ENCODE measurements around the gene RRBP1.

The RRBP1 gene

GRCh38 chr20:17608701-17609497 is 73.1 kb downstream of the RRBP1 start:
- no peak for DNase-seq

DNA sequence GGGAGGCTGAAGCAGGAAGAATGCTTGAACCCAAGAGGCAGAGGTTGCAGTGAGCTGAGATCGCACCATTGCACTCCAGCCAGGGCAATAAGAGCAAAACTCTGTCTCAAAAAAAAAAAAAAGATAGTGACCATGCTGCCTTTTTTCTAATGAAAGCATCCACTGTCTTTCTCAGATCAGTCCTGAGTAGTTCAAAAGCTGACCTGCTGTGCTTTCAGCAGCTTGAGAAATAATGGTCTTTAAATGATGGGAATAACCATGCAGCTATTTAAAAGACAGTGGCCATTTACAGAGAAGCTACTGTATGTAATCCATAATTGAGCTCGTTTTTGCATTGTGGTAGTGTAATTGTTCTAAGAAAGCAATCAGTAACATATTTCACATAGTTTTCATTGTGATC is 76.0 kb downstream of the RRBP1 start:
- DNase-seq = no peak

GRCh38 chr20:17605131-17605660 is 76.8 kb downstream of the RRBP1 start:
- DNase-seq = no peak

DNA sequence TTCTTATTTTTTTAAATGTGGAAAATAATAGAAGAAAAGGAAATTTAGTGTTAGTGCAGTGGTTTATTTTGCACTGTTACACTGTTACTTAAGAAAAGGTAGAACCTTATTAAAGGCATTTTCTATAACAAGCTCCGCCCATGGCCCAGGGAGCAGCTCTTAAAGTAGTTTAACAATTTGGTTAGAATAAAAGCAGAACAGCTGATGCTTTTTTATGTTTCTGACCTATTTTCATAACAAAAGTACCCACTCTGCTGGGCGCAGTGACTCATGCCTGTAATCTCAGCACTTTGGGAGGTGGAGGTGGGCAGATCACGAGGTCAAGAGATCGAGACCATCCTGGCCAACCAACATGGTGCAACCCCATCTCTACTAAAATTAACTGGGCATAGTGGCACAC is 79.5 kb downstream of the RRBP1 start:
- no peak for DNase-seq

DNA sequence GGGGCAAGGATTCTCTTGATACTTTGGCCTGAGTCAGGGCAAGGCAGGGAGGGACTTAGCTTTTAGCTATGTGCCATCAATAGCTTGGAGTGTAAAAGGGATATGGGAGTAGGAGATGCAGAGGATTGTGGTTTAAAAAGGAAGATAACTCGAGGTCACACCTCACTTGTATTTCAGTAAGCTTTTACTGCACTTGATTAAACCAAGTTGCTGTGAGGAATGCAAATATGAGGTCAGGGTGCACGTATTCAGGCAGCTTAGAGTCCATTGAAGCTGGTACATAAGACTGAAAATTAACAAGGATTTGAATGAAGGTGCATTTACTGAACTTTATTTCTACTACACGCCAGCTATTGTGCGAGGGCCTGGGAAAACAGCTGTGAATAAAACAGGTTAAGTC is 80.1 kb downstream of the RRBP1 start:
- no peak for DNase-seq

- DNase-seq = no peak
These were observed 84.0 kb downstream of the RRBP1 start for GRCh38 chr20:17598013-17598550.

- DNase-seq = no peak
These were observed 86.2 kb downstream of the RRBP1 start for GRCh38 chr20:17595856-17596255.

DNA sequence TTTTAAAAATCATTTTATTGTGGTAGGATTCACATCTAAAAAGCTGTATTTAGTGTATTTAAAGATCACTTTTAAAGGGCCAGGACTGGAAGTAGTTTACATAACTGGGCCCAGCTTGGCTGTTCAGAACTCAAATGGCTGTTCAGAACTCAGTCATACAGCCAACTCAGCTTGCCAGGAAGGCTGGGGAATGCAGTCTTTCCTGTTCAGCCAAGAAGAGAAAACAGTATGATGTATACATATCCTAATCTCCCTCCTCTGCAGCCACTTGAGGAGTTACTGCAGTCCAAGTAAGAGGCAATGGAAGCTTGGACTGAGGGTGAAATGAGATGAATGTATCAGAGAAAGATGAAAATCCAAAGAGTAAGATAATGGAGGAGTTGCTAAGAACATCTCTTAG is 87.6 kb downstream of the RRBP1 start:
- DNase-seq = no peak

- DNase-seq = no peak
These were observed 88.1 kb downstream of the RRBP1 start for GRCh38 chr20:17593902-17594301.

DNA sequence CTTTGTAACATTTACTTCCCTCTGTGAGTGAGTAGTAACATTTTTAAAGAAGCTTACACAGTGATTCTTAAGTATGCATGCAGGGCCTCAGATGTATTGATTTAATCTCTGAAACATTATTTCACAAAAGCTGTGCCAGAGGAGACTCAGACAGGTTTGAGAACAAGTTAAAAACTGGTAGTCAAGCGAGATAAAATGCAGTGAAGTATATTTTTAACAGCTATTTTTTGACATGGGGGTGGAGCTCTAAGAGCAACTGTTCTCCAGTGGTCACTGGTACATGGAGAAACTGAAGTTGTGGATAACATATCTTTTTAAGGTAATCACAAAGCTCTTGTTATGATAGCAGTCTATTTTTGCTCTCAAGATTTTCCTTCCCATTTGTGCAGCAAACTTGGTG is 91.8 kb downstream of the RRBP1 start:
- DNase-seq = no peak

- no peak for DNase-seq
These were observed 92.7 kb downstream of the RRBP1 start for GRCh38 chr20:17589161-17589834.

DNA sequence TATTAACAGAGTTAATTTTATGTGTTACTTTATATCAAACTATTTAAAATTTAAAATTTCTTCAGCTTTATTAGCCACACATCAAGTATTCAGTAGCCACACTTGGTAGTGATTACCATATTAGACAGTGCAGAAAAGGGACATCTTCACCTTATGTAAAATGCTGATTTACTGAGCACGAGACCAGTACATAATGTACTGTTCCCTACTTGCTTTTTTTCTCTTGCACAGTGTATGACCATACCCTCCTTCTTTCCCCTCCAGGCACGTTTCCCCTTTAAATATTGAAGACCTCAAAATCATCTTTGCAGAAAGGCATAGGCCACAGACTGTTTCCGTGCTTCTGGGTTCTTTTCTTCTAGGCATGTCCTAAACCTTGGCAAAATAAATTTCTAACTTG is 94.2 kb downstream of the RRBP1 start:
- no peak for DNase-seq

- DNase-seq = no peak
These were observed 94.9 kb downstream of the RRBP1 start for GRCh38 chr20:17587148-17587547.

DNA sequence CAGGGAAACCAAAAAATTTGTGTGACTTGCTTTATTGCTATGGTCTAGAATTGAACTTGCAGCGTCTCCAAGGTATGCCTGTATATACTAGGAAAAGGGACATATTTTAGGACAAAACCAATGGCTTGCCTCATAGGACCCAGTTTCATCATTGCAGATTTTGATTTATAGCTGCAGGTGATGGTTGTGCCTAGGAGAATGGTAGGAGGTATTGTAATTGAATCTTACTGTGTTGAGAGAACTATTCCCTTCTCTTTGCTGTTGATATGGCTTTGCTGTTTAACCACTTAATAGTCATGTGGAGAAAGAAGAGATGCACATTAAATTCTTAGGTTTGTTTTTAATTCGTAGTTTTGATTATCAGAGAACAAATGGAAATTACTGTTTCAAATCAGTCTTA is 95.8 kb downstream of the RRBP1 start:
- DNase-seq = no peak

DNA sequence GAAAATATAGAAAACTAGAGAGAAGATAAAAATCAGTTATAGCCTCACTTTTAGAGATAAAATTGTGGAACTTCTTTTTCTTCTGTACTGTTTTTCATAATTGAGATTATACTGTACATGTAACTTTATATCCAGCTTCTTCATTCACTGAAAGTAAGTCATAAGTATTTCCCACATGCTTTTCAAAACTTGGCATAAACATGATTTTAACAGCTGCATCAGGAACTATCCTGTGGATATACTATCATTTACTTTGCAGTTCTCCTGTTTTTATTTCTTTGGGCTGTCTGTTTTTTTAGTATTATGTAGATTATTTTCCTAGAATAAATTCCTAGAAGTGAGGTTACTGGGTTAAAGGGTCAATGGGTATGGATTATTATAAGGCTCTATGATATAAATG is 97.4 kb downstream of the RRBP1 start:
- no peak for DNase-seq

DNA sequence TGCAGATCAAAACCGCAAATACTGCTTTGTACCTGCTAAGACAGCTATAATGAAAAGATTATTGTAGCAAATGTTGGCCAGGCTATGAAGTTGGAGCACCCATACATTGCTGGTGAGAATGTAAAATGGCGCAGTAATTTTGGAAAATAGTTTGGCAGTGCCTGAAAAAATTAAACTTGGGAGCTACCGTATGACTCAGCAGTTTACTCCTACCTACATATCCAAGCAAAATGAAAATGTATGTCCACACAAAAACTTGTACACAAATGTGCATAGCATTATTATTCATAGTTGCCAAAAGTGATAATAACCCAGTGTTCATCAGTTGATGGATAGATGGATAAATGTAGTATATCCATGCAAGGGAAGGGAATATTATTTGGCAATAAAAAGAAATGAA is 98.9 kb downstream of the RRBP1 start:
- no peak for DNase-seq

- no peak for DNase-seq
These were observed 101.1 kb downstream of the RRBP1 start for GRCh38 chr20:17580895-17581294.

- no peak for DNase-seq
These were observed 102.5 kb downstream of the RRBP1 start for GRCh38 chr20:17579369-17580039.

GRCh38 chr20:17576215-17576614 is 105.8 kb downstream of the RRBP1 start:
- DNase-seq = no peak

- DNase-seq = no peak
These were observed 108.6 kb downstream of the RRBP1 start for GRCh38 chr20:17573463-17573862.

DNA sequence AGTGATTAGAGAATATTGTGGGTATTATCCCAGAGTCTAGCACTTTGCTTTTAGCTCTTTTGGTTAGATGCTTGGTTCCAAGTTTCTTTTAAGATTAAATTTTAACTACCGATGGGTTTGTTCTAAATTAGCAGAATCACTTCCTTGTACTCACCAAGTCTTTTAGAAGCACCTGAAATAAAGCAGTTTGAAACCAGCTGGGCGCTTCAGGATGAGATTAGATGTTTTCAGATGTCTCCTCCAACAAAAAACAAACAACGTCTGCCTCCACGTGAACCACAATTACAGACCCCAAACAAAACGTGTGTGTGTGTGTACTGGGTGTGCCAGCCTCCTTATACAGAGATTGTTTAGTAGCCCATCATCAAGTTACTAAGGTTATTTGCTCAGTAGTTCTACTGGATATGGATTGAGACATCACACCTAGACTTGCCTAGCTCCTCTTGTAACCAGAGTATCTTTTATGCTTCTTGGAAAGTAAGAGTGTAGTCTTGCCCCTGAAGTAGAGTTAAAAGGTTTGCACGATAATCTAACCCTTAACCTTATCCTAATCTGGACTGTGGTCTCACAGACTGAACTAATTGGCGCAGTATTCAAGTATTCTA is 109.9 kb downstream of the RRBP1 start:
- DNase-seq = no peak

- peak; percentile 20 for DNase-seq
These were observed 110.9 kb downstream of the RRBP1 start for GRCh38 chr20:17571153-17571527.

All from CD4-positive, alpha-beta T cell treated with Interleukin-12 subunit alpha and Interleukin-12 subunit beta, for 1 hour (primary cell).